ENCODE results near the gene METTL25B. TPM values are rescaled to one million over a fixed set of nuclear protein-coding genes. Genes with fewer than 3 reads are reported as not detected.

The METTL25B gene
- total and polyA plus RNA-seq, 2 of the 4 experiments (the other 2 are of a cell fraction) = 2.3 to 10.1 TPM

- H3K56ac ChIP-seq (ENCODE audit: extremely low read depth, insufficient read depth, low read length) = peak overlapping the region; percentile 92; the same call in 1 of the 2 replicates
- in situ Hi-C loops (cut with MboI; ENCODE audit: low sequenced_read_pairs) (no loop called here), dilution Hi-C loops (cut with HindIII; ENCODE audit: low sequenced_read_pairs, unreplicated experiment) (no loop called here), intact Hi-C loops (cut with micrococcal nuclease) (loop anchor here (2.0 to 10.0 kb wide), 3 partner anchors 39 to 223 kb away; partner anchors contain the start of genes LRRC71, MEF2D and PRCC)
- peaks cover 8% of the 10 kb centered on the region for H3K4me1 ChIP-seq (ENCODE audit: control insufficient read depth, insufficient read depth, low read length)
- peak overlapping the region; percentile 99 for H3K4ac ChIP-seq (ENCODE audit: low read depth, low read length)
- no peak for DNase-seq
- H2AK5ac ChIP-seq (ENCODE audit: low read depth, low read length) = no peak overlapping the region; the same call in 1 of the 2 replicates
- peak overlapping the region; percentile 99; the same call in 1 of the 2 replicates for H3K14ac ChIP-seq (replicated peaks; ENCODE audit: low read depth, low read length)
- ChIA-PET CTCF (interaction anchor here (0.6 to 6.3 kb wide), 4 partner anchors 13 to 133 kb away, joined by 4 to 104 read pairs (median 23); partner anchors contain the start of gene NTRK1), POLR2A (ENCODE audit: unreplicated experiment) (no interaction called here)
- peak overlapping the region; percentile 99; the same call in 1 of the 2 replicates for H3K23ac ChIP-seq (ENCODE audit: low read depth, low read length)
- H3K9me3 ChIP-seq (ENCODE audit: control insufficient read depth, insufficient read depth, low read length) = no peaks in the 10 kb centered on the region
- no peak overlapping the region for H2AFZ ChIP-seq (replicated peaks; ENCODE audit: low read length, poor library complexity)
- peaks cover 28 to 70% of the 10 kb centered on the region in 2 experiments for H3K79me1 ChIP-seq (ENCODE audit: low read depth in 1 of 2, low read length in 2 of 2)
- peak overlapping the region; percentile 92 for H3K9ac ChIP-seq (ENCODE audit: low read depth, low read length)
- H3K27me3 ChIP-seq (ENCODE audit: control insufficient read depth, insufficient read depth, low read length) = no peaks in the 10 kb centered on the region
- peaks cover 8% of the 10 kb centered on the region; the same call in 1 of the 2 replicates for H3K9me1 ChIP-seq (ENCODE audit: insufficient read depth, low read length)
- no TSS peak for BruUV-seq (replicated peaks)
- H4K8ac ChIP-seq (ENCODE audit: low read depth in 2 of 2, low read length in 2 of 2) = peak overlapping the region; percentile 98 to 99; a peak in 2 of 4 replicates
- H4K91ac ChIP-seq (ENCODE audit: insufficient read depth, low read depth, low read length) = peak overlapping the region; percentile 95
- no peak overlapping the region for H2BK5ac ChIP-seq (ENCODE audit: low read depth, low read length, poor library complexity, severe bottlenecking)
- peaks cover 37% of the 10 kb centered on the region for H4K20me1 ChIP-seq (ENCODE audit: insufficient read depth, low read length)
- no peak for TF ChIP-seq RCOR1 (IDR thresholded peaks at IDR 0.05; ENCODE audit: insufficient replicate concordance, low read length)
- TF ChIP-seq NFE2L2 (IDR thresholded peaks at IDR 0.05; ENCODE audit: low read depth, low read length) = no peak
- TF ChIP-seq SMC3 (IDR thresholded peaks at IDR 0.05; ENCODE audit: low read depth, low read length) = no peak
- TF ChIP-seq CEBPB (IDR thresholded peaks at IDR 0.05; ENCODE audit: low read depth, low read length) = no peak
- no peak for ATAC-seq (ENCODE audit: low read depth)
- peak overlapping the region; percentile 98 for H3K4me2 ChIP-seq (ENCODE audit: low read depth, low read length)
- H4K5ac ChIP-seq (ENCODE audit: low read depth, low read length) = no peak overlapping the region
- H3K18ac ChIP-seq (ENCODE audit: low read depth, low read length) = no peak overlapping the region
- peak overlapping the region; percentile 60 for H3K4me3 ChIP-seq (ENCODE audit: insufficient read depth, low read depth, low read length)
- no peak overlapping the region for H2BK120ac ChIP-seq (ENCODE audit: low read depth, low read length)
- peaks cover 26% of the 10 kb centered on the region for H3K36me3 ChIP-seq (ENCODE audit: control insufficient read depth, insufficient read depth, low read length)
- no peak overlapping the region for H2BK15ac ChIP-seq (ENCODE audit: low read depth, low read length)
- peak overlapping the region; percentile 98 for H2AK9ac ChIP-seq (replicated peaks; ENCODE audit: low read depth, low read length, poor library complexity)
- no peak overlapping the region for H2BK20ac ChIP-seq (ENCODE audit: low read depth, low read length)
- no peak overlapping the region; the same call in 1 of the 2 replicates for H3K27ac ChIP-seq (ENCODE audit: insufficient read depth, low read length)
- WGBS, 2 experiments (ENCODE audit: extremely low coverage in 2 of 2, insufficient read length in 1 of 2) = 88% methylated on average over 2 of the region's 7 CpGs; no CpG with 5 or more reads in 1 of the 2 experiments
Observed at GRCh38 chr1:156727492-156727891, 777 bp upstream of the METTL25B start.

Data from IMR-90 (cell line).